MCF 10A (cell line): ENCODE measurements around the gene PPP6R2. TPM values are rescaled to one million over a fixed set of nuclear protein-coding genes. Genes with fewer than 3 reads are reported as not detected.

Experiments used
- BruUV-seq: library from RNA; stranded (reverse); fragments of 400-500 nt; replicated peaks from 2 replicates; lab custom pipeline; 2021; lab: Mats Ljungman, UMichigan
- CTCF ChIA-PET: fragments of 300-600 bp; sonication (Branson Sonifier 250); formaldehyde crosslinking; extraction: SDS; loops from one replicate; lab custom pipeline; 2021; ENCODE audit warnings: antibody characterized with exemption, inconsistent platforms; lab: Yijun Ruan, JAX
- POLR2A ChIA-PET: fragments of 300-600, 350-650 bp; sonication (Branson Sonifier 250); formaldehyde crosslinking; extraction: SDS; loops from one replicate; lab custom pipeline; 2020; ENCODE audit warnings: antibody characterized with exemption, inconsistent platforms; lab: Yijun Ruan, JAX
- DNase-seq: peaks from one replicate; pipeline ENCODE4 v3.0.0-alpha.2; 2018; ENCODE audit not compliant: unreplicated experiment
- H3K27ac Mint-ChIP-seq: one replicate; pipeline ENCODE4 v1.8.0; 2022; ENCODE audit warnings: mild to moderate bottlenecking, low read depth, mixed read lengths; ENCODE audit not compliant: unreplicated experiment
- H3K27me3 Mint-ChIP-seq: one replicate; pipeline ENCODE4 v1.8.0; 2022; ENCODE audit warnings: mixed read lengths; ENCODE audit not compliant: insufficient read depth, unreplicated experiment
- H3K36me3 Mint-ChIP-seq: one replicate; pipeline ENCODE4 v1.8.0; 2022; ENCODE audit warnings: mild to moderate bottlenecking, moderate library complexity, mixed read lengths; ENCODE audit not compliant: insufficient read depth, unreplicated experiment
- H3K4me1 Mint-ChIP-seq: one replicate; pipeline ENCODE4 v1.8.0; 2022; ENCODE audit warnings: mixed read lengths; ENCODE audit not compliant: insufficient read depth, unreplicated experiment
- H3K4me3 Mint-ChIP-seq: one replicate; pipeline ENCODE4 v1.8.0; 2022; ENCODE audit warnings: mild to moderate bottlenecking, moderate library complexity, mixed read lengths; ENCODE audit not compliant: unreplicated experiment
- H3K9me3 Mint-ChIP-seq: one replicate; pipeline ENCODE4 v1.8.0; 2022; ENCODE audit warnings: mixed read lengths; ENCODE audit not compliant: unreplicated experiment
- CTCF ChIP-seq: fragments of 200-600 bp; IDR thresholded peaks from one replicate; pipeline ENCODE4 v1.8.0; 2022; ENCODE audit warnings: antibody characterized with exemption, mild to moderate bottlenecking; ENCODE audit not compliant: unreplicated experiment
- intact Hi-C: fragments of 100-400 bp; cut with micrococcal nuclease; formaldehyde crosslinking; loops from 2 replicates; pipeline ENCODE4 v1.14.1; 2022
- total RNA-seq: library from RNA; stranded (reverse); gene quantifications from 2 replicates; pipeline ENCODE4 v1.2.3, GENCODE V29; 2022

Gene PPP6R2
- total RNA-seq, 1 experiment from 2014 or later = 30.1 TPM

- intact Hi-C loops = loop anchor here (2.0 kb wide), 2 partner anchors 43 to 51 kb away; no protein-coding TSS in a partner anchor
- Mint-ChIP-seq H3K9me3 (no peaks in the 10 kb centered on the region), H3K27ac (no peak overlapping the region)
Measured at GRCh38 chr22:50325444-50326224, 17.5 kb upstream of the PPP6R2 start.

GRCh38 chr22:50326225-50326955, 16.7 kb upstream of the PPP6R2 start:
- H3K4me3 Mint-ChIP-seq = peak overlapping the region; percentile 84
- H3K27me3 Mint-ChIP-seq = no peaks in the 10 kb centered on the region
- no TSS peak for BruUV-seq
- POLR2A ChIA-PET = interaction anchor here (0.7 to 6.0 kb wide), 8 partner anchors 12 to 404 kb away, joined by 3 to 60 read pairs (median 5); partner anchors contain the start of genes HDAC10, MAPK12, PLXNB2 and TUBGCP6
- H3K4me1 Mint-ChIP-seq = peaks cover 18% of the 10 kb centered on the region
- no peak for TF ChIP-seq CTCF
- intact Hi-C loops = loop anchor here (2.0 kb wide), 2 partner anchors 44 to 52 kb away; no protein-coding TSS in a partner anchor
- DNase-seq = no peak
- H3K27ac Mint-ChIP-seq = no peak overlapping the region
- H3K9me3 Mint-ChIP-seq = no peaks in the 10 kb centered on the region
- CTCF ChIA-PET = interaction anchor here (0.5 to 4.5 kb wide), 15 partner anchors 15 to 291 kb away, joined by 3 to 38 read pairs (median 3); partner anchors contain the start of gene MAPK11
- H3K36me3 Mint-ChIP-seq = no peaks in the 10 kb centered on the region

More at GRCh38 chr22:50325444-50326224, 17.5 kb upstream of the PPP6R2 start:
- Mint-ChIP-seq H3K4me1 (peaks cover 10% of the 10 kb centered on the region), H3K4me3 (peak overlapping the region; percentile 84), H3K36me3 (no peaks in the 10 kb centered on the region), H3K27me3 (no peaks in the 10 kb centered on the region)
- BruUV-seq = TSS peak; percentile 44
- ChIA-PET POLR2A (interaction anchor here (1.2 to 6.0 kb wide), 4 partner anchors 11 to 84 kb away, joined by 4 to 60 read pairs (median 6); partner anchors contain the start of genes PLXNB2 and TUBGCP6), CTCF (interaction anchor here (0.6 to 4.5 kb wide), 14 partner anchors 16 to 234 kb away, joined by 3 to 38 read pairs (median 3); partner anchors contain the start of genes HDAC10 and PLXNB2)
- no peak for DNase-seq
- TF ChIP-seq CTCF = no peak

GRCh38 chr22:50326956-50327710, 16.0 kb upstream of the PPP6R2 start, which contains the start of gene DENND6B:
Gene DENND6B (minus strand): TSS chr22:50327012. CDS start chr22:50326988, 24 bp downstream.
- DNase-seq = peak; percentile 68
- Mint-ChIP-seq H3K27ac (peak within 1 kb of the TSS; percentile 49), H3K9me3 (no peaks in the 10 kb centered on the region), H3K27me3 (no peaks in the 10 kb centered on the region), H3K36me3 (no peaks in the 10 kb centered on the region), H3K4me1 (peaks cover 18% of the 10 kb centered on the region), H3K4me3 (peak within 1 kb of the TSS; percentile 84)
- peak; percentile 42 for TF ChIP-seq CTCF
- TSS peak; percentile 77 for BruUV-seq
- intact Hi-C loops = loop anchor here (2.0 kb wide), 2 partner anchors 44 to 52 kb away; no protein-coding TSS in a partner anchor
- ChIA-PET CTCF (interaction anchor here (0.7 to 4.5 kb wide), 13 partner anchors 11 to 144 kb away, joined by 3 to 38 read pairs (median 4); partner anchors contain the start of genes HDAC10, MAPK11 and PLXNB2), POLR2A (interaction anchor here (0.6 to 6.0 kb wide), 12 partner anchors 12 to 403 kb away, joined by 3 to 60 read pairs (median 4); partner anchors contain the start of genes HDAC10, MAPK12, PLXNB2 and TUBGCP6)
